ENCODE measurements around the gene ZNF74.
"Not testable (repeated sequence)": the region's sequence is repeated elsewhere in the genome, so short reads cannot be mapped to it uniquely, and the experiment has no call there.

ZNF74 gene

GRCh38 chr22:20376281-20376680 is 17.7 kb upstream of the ZNF74 start:
- not testable (repeated sequence) for DNase-seq (ENCODE audit: low spot score)

- DNase-seq (ENCODE audit: low spot score) = not testable (repeated sequence)
These were observed 17.0 kb upstream of the ZNF74 start for GRCh38 chr22:20376983-20377382.

DNA sequence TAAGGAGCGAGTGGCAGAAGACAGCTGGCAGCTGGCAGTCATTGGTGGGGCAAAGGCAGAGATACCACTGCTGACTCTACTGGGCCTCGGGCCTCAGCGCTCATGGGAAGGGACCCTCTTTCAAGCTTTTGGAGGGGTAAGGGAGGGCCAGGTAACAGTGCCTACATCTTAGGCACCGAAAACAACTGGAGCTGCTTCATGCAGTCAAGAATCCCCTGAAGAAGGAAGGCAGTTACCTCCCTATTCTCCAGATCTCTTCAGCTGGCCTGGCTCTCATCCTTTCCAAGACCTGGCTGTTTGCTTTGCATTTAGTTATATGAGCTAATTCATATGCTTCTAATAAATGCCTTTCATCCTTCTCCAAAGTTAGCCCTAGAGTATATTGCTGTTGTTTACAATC is 15.8 kb upstream of the ZNF74 start:
- DNase-seq (ENCODE audit: low spot score) = no peak

DNA sequence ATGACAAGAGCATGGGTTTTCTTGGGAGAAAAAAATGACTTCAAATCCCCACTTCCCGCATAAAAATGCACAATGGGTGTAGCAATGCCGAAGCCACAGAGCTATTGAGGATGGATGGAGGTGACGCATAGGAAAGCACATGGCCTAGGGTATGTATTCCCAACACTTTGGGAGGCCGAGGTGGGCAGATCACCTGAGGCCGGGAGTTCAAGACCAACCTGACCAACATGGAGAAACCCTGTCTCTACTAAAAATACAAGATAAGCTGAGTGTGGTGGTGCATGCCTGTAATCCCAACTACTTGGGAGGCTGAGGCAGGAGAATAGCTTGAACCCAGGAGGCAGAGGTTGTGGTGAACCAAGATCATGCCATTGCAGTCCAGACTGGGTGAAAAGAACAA is 15.3 kb upstream of the ZNF74 start:
- not testable (repeated sequence) for DNase-seq (ENCODE audit: low spot score)

- no peak for DNase-seq (ENCODE audit: low spot score)
These were observed 13.5 kb upstream of the ZNF74 start for GRCh38 chr22:20380486-20380885.

DNA sequence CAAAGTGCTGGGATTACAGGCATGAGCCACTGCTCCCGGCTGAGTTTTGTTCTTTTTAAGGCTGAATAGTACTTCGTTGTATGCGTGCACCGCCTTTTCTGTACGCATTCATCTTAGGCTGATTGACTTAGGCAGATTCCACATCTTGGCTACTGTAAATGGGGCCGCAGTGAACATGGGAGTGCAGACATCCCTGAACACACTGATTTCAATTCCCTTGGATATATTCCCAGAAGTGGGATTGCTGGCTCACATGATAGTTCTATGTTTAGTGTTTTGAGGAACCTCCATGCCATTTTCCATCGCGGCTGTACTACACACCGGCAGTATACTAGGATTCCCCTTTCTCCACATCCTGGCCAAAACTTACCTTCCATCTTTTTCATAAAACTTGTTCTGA is 10.4 kb upstream of the ZNF74 start:
- no peak for DNase-seq (ENCODE audit: low spot score)

DNA sequence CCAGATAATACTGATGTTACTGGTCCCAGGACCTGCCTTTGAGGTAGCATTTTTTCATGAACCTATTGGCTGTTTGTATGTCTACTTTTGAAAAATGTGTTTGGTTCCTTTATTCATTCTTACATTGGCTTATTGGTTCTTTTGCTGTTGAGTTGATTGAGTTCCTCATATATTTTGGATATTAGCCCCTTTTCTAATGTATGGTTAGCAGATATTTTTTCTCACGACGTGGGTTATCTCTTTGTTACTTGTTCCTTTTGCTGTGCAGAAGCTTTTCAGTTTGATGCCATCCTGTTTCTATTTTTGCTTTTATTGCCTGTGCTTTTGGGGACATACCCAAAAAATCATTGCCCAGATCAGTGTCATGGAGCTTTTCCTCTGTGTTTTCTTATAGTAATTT is 9.8 kb upstream of the ZNF74 start:
- DNase-seq (ENCODE audit: low spot score) = no peak

- DNase-seq (ENCODE audit: low spot score) = no peak
These were observed 9.1 kb upstream of the ZNF74 start for GRCh38 chr22:20384865-20385264.

DNA sequence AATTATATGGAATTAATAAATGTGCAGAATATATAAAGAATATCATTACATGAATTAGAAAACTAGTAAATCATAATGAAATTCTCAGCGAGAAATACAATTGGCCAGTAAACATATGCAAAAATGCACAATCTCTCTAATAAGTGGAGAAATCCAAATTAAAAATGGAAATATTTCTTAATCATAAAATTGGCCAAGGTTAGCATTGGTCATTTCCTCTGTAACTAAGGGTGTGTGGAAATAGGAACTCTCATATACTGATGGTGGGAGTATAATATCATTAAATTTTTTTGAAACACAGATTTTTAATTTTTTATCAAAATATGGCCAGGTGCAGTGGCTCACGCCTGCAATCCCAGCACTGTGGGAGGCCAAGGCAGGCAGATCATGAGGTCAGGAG is 7.6 kb upstream of the ZNF74 start:
- no peak for DNase-seq (ENCODE audit: low spot score)

DNA sequence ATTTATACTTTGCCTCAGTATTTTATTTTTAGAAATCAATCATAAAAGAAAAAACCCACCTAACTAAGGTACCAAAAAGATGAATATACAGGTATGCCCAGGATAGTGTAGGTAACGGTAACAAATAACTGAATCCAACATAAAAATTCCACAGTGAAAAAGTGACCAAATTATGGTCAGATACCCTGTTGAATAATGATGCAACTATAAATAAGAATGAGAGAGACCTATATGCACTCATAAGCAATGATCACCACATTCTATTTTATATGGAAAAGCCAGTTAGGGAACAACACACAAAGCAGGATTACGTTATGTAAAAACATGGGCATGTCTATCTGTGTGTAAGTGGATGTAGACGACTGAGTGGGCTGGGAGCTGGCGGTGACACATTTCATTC is 7.0 kb upstream of the ZNF74 start:
- no peak for DNase-seq (ENCODE audit: low spot score)

DNA sequence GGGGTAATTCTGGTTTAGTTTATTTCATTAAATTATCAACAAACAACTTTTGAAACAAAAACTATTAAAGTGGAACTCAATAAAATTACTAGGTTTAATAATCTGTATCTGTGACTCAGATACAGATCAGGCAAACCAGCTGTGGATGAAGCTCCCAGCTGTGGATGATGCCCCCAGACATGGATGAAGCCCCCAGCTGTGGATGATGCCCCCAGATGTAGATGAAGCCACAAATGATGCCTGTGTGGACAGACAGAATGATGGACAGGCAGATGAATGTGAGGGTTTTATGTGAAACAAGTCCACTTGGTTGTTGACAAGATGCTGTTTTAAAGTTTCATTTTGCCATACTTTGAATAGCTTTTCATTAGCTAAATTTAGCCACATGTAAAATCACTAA is 5.8 kb upstream of the ZNF74 start:
- no peak for DNase-seq (ENCODE audit: low spot score)

DNA sequence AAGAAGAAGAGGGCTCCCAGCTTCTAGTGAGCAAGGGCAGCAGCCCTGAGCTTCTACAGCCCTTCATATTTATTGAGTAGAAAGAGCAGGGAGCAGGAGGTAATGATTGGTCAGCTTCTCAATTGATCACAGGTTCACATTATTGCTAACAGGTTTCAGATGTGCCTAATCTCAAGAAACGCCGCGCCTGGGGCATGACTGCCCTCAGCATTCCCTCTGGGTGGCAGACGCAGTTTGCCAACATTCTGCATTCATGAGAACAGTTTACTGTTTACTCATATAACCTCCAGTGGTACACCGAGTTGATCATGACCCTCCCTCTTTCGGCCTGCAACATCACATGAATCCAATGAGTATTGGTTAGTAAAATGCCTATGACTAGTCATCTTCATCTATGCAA is 4.7 kb upstream of the ZNF74 start:
- DNase-seq (ENCODE audit: low spot score) = no peak

GRCh38 chr22:20390394-20390907 is 3.5 kb upstream of the ZNF74 start:
- no peak for DNase-seq (ENCODE audit: low spot score)

DNA sequence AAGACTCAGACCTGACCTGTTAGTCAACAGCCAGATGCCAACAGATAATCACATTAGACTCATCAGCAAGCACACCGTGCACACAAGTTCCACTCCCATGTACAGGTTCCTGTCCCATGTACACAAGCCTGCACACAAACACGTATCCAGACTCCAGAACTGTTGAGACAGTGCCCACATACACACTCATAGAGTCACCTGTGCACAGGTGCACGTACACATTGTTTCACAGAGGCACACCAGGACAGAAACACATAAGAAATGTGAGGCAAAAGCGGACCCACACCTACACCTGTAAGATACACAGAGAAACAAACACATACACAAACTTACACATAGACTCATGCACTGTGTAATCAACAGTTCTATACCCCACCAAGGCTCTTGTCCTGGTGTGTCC is 2.7 kb upstream of the ZNF74 start:
- DNase-seq (ENCODE audit: low spot score) = no peak

DNA sequence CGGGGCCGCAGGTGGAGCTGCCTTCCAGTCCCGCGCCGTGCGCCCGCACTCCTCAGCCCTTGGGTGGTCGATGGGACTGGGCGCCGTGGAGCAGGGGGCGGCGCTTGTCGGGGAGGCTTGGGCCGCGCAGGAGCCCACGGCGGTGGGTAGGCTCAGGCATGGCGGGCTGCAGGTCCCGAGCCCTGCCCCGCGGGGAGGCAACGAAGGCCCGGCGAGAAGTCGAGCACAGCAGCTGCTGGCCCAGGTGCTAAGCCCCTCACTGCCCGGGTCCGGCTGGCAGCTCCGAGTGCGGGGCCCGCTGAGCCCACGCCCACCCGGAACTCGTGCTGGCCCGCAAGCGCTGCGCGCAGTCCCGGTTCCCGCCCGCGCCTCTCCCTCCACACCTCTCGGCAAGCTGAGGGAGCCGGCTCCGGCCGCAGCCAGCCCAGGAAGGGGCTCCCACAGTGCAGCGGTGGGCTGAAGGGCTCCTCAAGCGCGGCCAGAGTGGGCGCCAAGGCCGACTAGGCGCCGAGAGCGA is 1.5 kb upstream of the ZNF74 start:
- not testable (repeated sequence) for DNase-seq (ENCODE audit: low spot score)

GRCh38 chr22:20392983-20393704 is 807 bp upstream of the ZNF74 start:
- no peak for DNase-seq (ENCODE audit: low spot score)

- DNase-seq (ENCODE audit: low spot score) = no peak
These were observed 1.4 kb downstream of the ZNF74 start for GRCh38 chr22:20395181-20395906.

GRCh38 chr22:20395907-20396287 is 1.9 kb downstream of the ZNF74 start:
- DNase-seq (ENCODE audit: low spot score) = no peak

DNA sequence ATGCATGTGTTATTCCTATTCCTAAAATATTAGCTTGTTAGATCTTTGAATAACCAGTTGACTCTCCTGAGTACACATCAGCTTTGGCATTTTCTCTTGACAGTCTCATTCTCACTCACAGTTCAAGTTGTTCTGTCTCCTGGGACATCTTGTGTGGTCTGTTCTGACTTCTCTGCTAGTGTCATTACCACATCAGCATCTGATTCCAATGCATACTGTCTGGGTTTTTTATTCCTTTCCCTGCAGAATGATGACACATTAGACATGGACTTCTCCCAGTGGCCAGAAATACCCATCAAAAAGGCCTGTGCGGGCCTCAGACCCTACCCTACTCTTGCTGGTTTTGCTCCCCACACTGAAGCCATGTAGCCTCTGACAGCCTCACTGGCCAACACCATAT is 2.7 kb downstream of the ZNF74 start:
- no peak for DNase-seq (ENCODE audit: low spot score)

DNA sequence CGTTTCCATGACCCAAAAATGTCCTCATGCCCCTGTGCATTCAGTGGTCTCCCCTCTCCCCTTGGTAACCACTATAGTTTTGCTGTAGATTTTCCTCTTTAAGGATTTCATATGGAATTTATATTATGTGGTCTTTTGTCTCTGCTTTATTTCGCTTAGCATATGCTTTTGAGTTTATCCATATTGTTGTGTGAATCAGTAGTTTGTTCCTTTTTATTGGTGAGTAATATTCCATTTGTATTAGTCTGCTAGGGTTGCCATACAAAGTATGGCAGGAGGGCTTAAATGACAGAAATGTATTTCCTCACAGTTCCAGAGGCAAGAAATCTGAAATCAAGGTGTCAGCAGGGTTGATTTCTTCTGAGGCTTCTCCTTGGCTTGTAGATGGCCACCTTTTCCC is 3.5 kb downstream of the ZNF74 start:
- DNase-seq (ENCODE audit: low spot score) = no peak

DNA sequence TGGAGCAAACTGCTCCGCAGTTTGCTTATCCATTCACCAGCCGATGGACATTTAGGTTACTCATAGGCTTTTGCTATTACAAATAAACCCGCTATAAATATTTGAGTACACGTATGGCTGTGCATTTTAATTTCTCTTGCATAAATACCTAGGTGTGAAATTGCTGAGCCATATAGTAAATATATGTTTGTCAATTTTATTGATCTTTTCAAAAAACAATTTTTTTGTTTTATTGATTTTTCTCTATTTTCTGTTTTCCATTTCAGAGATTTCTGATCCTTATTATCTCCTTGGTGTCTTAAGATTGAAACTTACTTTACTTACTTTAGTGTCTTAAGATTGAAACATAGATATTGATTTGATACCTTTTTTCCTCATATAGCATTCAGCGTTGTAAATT is 4.5 kb downstream of the ZNF74 start:
- DNase-seq (ENCODE audit: low spot score) = no peak

- no peak for DNase-seq (ENCODE audit: low spot score)
These were observed 6.1 kb downstream of the ZNF74 start for GRCh38 chr22:20399866-20400605.
